NOMO-1 treated with dmso at 0.1 percent for 144 hours (cell line): ENCODE data around the gene IPO11.
A peak's percentile ranks its signal among the peaks of the same experiment; 100 is the strongest.
"Not testable (repeated sequence)": the region's sequence is repeated elsewhere in the genome, so short reads cannot be mapped to it uniquely, and the experiment has no call there.

Source experiments
- DNase-seq: peaks from one replicate; lab custom pipeline; 2025; ENCODE audit not compliant: unreplicated experiment; lab: John Stamatoyannopoulos, UW

IPO11 gene

DNA sequence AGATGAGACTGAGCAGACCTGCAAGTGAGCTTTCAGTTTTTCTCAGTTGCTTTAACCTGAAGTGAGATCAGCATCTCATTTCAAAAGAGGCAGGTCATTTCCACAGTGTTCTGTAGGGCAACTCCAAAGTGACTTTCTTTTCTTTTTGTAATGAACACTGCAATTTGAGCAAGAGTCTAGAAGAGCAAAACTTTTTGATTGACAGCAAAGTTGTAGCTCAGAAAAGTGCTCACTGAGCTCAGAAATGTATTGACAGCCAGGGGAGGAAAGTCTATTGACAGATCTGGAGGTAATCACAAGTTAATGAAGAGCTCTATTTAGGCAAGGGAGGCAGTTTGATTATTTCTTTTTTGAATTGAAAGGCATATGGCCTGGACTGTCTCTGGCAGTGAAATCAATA, 220.7 kb downstream of the IPO11 start:
- no peak for DNase-seq

DNA sequence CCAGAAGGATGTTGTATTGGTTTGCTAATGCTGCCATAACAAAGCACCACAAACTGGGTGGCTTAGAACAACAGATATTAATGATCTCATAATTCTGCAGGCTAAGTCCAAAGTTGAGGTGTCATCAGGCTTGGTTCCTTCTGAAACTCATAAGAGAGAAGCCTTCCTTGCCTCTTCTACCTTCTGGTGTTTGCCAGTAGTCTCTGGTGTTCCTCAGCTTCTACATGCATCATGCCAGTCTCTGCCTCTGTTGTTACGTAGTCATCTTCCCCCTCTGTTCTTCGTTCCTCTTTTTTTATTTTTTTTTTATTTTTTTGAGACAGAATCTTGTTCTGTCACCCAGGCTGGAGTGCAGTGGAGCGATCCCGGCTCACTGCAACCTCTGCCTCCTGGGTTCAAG, 227.9 kb downstream of the IPO11 start:
- DNase-seq = peak; percentile 24

DNA sequence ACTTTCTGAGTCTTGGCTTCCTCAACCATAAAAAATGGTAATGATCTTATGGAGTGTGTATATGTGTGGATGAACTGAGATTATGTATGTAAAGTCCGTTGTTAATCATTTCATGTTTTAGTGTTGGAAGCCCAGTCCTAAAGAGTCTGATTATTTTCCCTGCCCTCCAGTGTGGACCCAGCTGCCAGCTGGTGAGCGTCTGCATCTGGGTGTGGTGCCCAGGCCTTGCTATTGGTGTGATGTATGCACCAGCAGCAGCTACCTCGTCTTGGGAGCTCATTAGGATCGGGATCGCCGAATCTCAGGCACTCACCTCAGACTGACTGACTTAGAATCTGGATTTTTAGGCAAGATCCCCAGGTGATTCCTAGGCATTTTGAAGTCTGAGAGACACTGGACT, 229.9 kb downstream of the IPO11 start:
- DNase-seq = no peak

DNA sequence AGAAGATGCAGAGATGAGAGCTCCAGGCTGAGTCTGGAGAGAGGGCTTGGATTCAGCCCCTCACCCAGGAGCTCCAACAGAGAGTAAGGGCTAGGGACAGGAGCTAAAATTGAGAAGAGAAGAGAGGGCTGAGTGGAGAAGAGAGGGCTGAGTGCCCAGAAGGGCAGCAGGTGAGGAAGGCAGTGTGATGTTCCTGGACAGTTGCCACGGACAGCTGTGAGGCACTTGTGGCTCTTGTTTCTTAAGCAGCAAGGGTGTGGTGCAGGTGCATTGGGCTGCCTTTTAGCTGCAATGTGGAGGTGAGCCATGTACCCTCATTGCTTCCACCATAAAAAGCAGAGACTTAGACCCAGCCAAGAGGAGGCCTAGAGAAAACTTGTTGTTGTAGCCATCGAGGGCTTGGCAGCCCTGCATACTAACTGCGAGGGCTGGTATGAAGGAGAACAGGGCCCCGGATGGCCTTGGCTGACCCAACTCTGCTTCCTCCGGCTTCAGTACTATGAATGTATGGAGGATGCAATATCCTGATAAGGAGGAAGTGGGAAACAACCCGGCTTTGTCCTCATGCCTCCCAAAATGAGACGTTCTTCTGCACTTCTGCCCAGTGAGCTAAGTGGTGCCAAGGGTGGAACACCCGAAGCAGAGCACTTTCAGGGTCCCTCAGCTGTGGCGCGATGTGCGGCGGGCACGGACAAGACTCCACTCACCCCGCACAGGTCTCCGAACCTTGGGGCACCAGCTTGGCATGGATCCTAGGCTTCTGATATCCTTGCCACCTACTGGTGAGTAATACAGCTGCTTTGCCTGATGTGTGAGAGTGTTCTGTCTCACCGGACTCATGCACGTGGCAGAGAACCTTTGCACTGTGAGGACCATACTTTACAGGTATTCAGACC, 231.2 kb downstream of the IPO11 start:
- DNase-seq = no peak

DNA sequence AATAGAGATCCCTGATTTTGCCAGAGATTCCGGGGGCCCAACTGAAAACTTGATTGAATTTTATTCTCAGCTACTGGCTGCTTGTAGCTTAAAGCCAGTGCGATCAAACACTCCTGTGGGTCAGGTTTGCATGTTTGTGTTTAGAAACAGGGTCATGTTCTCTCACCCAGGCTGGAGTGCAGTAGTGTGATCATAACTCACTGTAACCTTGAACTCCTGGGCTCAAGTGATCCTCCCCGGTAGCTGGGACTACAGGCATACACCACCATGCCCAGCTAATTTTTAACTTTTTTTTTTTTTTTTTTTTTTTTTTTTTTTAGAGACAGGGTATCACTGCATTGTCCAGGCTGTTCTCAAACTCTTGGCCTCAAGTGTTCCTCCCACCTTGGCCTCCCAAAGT, 232.7 kb downstream of the IPO11 start:
- DNase-seq = no peak

DNA sequence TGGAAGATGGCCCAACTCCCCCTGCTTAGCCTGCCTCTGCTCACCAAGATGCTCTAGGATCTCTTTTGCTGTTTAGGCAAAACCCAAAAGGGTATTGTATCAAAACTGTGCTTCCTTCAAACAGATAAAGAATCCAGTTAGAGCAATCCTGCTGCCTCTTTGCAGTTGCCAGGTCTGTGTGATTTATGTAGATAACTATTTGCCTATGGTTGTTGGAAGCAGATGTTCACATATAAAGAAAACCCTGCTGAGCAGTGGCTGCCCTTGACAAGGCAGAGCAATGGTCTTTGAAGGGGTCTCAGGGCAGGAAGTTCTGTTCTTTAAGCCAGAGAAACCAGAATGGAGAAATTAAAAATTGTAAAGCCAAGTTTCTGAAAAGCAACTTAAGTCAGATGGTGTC, 234.7 kb downstream of the IPO11 start:
- no peak for DNase-seq

DNA sequence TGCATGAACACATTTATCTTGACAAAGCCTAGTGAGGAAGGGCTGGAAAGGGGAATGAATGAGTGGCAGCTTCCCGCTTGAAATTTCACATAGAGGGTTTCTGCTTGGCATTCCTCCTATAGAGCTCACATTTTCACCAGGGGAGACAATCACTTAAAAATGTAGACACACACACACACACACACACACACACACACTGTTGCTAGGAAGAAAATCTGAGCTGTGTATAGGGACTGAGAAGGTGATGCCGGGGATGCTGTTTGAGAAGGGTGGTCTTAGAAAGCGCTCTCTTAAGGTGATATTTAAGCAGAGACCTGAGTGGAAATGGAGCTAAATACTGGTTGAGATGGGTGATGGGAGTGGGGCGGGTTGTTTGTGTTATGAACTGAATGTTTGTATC, 236.5 kb downstream of the IPO11 start:
- no peak for DNase-seq

DNA sequence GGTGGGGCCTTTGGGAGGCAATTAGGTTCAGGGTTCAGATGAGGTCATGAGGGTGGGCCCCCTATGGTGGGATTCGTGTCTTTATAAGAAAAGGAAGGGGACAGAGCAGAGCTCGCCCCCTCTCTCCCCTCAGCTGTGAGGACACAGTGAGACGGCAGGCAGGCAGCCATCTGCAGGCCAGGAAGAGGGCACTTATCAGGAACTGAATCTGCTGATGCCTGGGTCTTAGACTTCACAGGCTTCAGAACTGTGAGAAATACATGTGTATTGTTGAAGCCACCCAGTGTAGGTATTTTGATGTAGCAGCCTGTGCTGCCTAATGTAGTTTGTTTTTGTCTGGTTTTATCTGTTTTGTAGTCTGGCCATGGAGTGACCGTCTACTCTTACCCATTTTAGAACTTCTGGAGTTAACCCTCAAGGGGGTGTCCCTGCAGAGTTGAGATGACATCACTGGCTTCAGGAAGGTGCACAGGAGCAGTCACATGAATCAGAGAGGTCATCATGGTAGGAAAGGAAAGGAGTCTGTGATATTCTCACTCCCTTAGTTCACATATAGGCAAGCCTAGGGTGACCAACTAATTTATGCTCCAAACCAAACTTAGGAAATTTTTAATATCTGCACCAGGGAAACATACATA, 237.0 kb downstream of the IPO11 start:
- DNase-seq = no peak

DNA sequence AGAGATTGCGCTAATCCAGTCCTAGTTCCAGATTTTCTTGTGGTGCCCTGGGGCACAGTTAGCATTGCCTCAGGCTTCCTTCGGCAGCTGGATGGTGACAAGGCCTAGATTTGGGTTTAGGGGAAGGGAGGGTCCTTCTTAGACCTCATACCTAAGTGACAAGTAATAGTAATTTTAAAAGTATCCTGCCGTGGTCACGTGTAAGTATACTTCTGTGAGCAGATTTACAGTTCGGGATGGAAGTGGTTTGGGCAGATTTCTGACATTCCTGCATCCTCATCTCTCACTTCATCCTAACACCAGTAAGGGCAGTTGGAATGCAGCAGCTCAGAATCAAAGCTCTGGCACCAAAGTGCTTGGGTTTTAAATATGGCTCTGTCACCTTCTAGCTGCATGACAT, 237.6 kb downstream of the IPO11 start:
- no peak for DNase-seq

DNA sequence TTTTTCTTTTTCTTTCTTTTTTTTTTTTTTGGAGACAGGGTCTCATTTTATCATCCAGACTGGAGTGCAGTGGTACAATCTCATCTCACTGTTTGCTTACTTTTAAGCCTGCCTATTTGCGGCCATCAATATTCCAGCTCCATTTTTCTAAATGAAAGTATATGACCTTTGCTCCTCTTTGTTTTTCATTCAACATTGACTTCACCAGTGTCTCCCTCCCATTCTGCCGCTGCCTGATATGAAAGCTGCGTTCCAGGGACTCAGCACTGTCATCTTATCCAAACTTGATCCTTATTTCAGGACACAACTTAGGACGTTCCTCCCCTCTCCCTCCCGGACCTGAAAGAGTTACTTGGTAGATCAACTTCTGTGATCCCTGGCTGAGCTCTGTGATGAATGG, 239.7 kb downstream of the IPO11 start:
- no peak for DNase-seq

DNA sequence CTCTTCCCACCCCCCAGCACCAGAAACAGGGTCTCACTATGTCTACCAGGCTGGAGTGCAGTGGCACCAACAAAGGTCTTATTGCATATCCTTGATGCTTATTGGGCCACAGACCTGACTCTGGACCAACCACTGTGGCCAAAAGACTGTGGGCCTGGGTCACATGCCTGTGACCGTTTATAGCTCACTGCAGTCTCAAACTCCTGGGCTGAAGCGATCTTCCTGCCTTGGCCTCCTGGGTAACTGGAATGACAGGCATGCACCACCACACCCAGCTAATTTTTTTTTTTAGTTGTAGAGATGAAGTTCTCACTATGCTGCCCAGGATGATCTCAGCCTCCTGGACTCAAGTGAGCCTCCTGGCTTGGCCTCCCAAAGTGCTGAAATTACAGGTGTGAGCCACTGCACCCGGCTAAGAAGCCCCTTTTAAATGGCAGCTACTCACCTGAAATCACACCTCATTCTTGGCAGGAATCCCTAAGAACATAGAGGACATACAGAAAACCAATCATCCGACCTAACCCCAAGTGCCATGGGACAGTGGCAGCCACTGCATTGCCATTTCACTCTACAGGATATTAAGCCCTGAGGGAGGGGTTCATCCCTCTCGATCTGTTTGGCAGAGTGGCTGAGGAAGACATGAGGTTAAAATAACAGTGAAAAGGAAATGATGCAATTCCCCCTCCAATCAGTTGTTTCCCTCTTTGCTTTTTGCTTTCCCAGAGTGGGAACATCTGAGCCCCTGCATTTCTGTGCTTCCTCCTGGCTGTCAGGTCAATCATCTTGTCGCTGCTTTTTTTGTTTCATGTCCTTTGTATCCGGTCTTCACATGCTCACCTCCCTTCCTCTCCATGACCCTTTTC, 240.7 kb downstream of the IPO11 start:
- peak; percentile 34 for DNase-seq

DNA sequence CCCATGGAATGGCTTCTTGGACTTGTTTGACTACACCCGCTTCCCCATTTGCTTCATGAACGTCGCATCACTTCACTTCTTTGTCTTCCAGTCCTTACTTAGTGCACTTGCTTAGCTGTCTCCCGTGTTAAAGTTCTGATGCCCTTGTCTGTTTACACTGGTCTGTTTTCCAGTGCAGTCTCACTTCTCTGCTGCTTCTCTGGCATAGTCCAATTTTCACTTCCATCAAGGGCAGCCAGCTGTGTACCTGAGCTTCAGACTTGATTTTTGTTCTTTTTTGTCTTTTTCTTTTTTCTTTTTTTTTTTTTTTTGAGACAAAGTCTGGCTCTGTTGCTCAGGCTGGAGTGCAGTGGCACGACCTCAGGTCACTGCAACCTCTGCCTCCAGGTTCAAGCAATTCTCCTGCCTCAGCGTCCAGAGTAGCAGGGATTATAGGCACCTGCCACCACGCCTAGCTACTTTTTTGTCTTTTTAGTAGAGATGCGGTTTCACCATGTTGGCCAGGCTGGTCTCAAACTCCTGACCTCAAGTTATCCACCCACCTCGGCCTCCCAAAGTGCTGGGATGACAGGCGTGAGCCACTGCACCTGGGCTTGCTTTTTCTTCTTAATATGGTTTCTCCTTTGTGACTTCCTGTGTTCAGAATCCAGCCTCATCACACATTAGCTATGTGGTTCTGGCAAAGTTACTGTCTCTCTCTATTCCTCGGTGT, 241.5 kb downstream of the IPO11 start:
- no peak for DNase-seq

DNA sequence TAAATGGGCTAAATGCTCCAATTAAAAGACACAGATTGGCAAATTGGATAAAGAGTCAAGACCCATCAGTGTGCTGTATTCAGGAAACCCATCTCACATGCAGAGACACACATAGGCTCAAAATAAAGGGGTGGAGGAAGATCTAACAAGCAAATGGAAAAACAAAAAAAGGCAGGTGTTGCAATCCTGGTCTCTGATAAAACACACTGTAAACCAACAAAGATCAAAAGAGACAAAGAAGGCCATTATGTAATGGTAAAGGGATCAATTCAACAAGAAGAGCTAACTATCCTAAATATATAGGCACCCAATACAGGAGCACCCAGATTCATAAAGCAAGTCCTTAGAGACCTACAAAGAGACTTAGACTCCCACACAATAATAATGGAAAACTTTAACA, 245.2 kb downstream of the IPO11 start:
- not testable (repeated sequence) for DNase-seq

DNA sequence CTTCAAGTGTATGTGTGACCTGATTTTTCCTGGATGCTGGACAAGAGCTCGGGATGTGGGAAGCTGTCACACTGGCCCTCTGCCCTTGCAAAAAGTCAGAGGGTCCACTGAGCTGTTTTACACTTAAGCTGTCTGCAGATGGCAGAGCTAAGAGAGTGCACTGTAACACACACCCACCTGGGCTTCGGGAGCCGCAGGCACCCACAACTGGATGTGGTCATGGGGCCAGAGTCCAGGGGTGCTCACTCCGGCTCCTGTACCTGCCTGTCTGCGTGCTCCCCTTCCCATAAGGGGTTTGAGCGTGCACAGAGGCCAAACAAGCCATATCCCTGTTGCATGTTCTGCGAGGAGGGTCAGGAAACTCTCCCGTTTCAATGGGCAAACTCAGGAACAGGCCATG, 248.6 kb downstream of the IPO11 start:
- no peak for DNase-seq

DNA sequence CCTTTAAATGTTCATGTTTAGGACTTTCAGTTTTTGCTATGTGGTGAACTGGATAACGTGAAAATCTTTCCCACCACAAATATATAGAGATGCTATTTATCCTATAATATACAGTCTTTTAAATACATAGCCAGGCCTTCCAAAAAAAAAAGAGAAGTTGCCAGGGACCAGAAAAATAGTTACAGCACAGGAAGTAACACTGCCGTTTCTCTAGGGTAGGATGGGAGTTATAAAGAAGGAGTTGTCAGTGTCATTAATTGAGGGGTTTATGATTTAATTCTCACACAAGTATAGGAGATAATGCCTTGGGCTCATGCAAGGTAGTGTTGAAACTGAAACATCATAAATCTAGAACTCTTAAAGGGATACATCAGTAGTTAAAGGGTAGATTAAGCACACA, 250.0 kb downstream of the IPO11 start:
- DNase-seq = peak; percentile 35

DNA sequence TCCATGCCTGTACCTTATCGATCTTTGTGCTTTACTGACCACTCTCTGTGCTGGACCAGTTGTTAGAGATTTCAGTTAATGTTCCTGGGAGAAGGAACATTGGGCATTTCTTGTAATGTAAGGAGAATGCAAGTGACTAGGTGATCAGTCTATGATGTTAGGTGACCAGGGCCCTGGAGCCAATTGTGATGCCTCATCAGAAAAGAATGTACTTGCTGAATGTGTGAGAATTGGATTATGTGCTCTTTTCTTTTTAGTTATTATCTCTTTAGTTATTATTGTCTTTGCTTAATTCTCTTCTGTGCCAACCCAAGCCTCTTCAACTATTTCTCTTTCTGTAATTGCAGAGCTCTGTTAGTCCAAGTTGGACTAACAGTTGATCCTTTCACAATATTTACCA, 258.9 kb downstream of the IPO11 start:
- no peak for DNase-seq

DNA sequence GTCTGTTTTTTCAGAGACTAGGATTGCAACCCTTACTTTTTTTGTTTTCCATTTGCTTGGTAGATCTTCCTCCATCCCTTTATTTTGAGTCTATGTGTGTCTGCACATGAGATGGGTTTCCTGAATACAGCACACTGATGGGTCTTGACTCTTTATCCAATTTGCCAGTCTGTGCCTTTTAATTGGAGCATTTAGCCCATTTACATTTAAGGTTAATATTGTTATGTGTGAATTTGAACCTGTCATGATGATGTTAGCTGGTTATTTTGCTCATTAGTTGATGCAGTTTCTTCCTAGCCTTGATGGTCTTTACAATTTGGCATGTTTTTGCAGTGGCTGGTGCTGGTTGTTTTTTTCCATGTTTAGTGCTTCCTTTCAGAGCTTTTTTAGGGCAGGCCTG, 264.0 kb downstream of the IPO11 start:
- DNase-seq = not testable (repeated sequence)
